GM23338 (cell line): ENCODE data around the gene STK24. TPM values are rescaled to one million over a fixed set of nuclear protein-coding genes. Genes with fewer than 3 reads are reported as not detected.
A peak's percentile ranks its signal among the peaks of the same experiment; 100 is the strongest.

Experiments used
- ATAC-seq: fragments of 200-7000 bp; cut with Tn5 transposase; 3 replicates; pipeline ENCODE4 v1.9.1; 2020
- DNase-seq: peaks from one replicate; pipeline ENCODE4 v3.0.0-alpha.2; 2015; ENCODE audit warnings: low spot score
- H2AFZ ChIP-seq: fragments of 200-600 bp; sonication (generic); 2 replicates; pipeline ENCODE4 v1.8.0; 2016; ENCODE audit warnings: antibody characterized with exemption, mild to moderate bottlenecking, moderate library complexity
- H3F3A ChIP-seq: fragments of 200-600 bp; sonication (generic); replicated peaks from 2 replicates; pipeline ENCODE4 v1.8.0; 2017; ENCODE audit warnings: antibody characterized with exemption, mixed run types, low read depth
- H3K27ac ChIP-seq: fragments of 200-600 bp; sonication (generic); 2 replicates; pipeline ENCODE4 v1.6.1; 2016; ENCODE audit warnings: low read depth
- H3K27me3 ChIP-seq: fragments of 200-600 bp; sonication (generic); 2 replicates; pipeline ENCODE4 v1.8.0; 2016; ENCODE audit warnings: mild to moderate bottlenecking, mixed run types, moderate library complexity; ENCODE audit not compliant: insufficient read depth
- H3K36me3 ChIP-seq: fragments of 200-600 bp; sonication (generic); 2 replicates; pipeline ENCODE4 v1.8.0; 2016; ENCODE audit warnings: mild to moderate bottlenecking; ENCODE audit not compliant: insufficient read depth
- H3K4me1 ChIP-seq: fragments of 200-600 bp; sonication (generic); 2 replicates; pipeline ENCODE4 v1.8.0; 2016; ENCODE audit warnings: mild to moderate bottlenecking, moderate library complexity; ENCODE audit not compliant: insufficient read depth
- H3K4me2 ChIP-seq: fragments of 200-600 bp; sonication (generic); 2 replicates; pipeline ENCODE4 v1.7.1; 2017; ENCODE audit warnings: mixed run types
- H3K4me3 ChIP-seq: fragments of 200-600 bp; sonication (generic); 2 replicates; pipeline ENCODE4 v1.6.1; 2016; ENCODE audit warnings: mixed run types
- H3K79me2 ChIP-seq: fragments of 200-600 bp; sonication (generic); replicated peaks from 2 replicates; pipeline ENCODE4 v1.8.0; 2017; ENCODE audit warnings: mild to moderate bottlenecking; ENCODE audit not compliant: insufficient read depth
- H3K9me2 ChIP-seq: fragments of 200-600 bp; sonication (generic); 2 replicates; pipeline ENCODE4 v1.8.0; 2017; ENCODE audit not compliant: insufficient read depth
- H4K20me1 ChIP-seq: fragments of 200-600 bp; sonication (generic); replicated peaks from 2 replicates; pipeline ENCODE4 v1.8.0; 2017; ENCODE audit warnings: mild to moderate bottlenecking; ENCODE audit not compliant: insufficient read depth
- H3K27ac Mint-ChIP-seq: 2 replicates; pipeline ENCODE4 v1.8.0; 2020; ENCODE audit warnings: inconsistent platforms, mild to moderate bottlenecking, moderate library complexity, mixed read lengths
- H3K27me3 Mint-ChIP-seq: 3 replicates; pipeline ENCODE4 v1.8.0; 2022; ENCODE audit warnings: low read depth, mild to moderate bottlenecking, moderate library complexity, mixed read lengths, inconsistent platforms; ENCODE audit not compliant: insufficient read depth, poor library complexity
- H3K36me3 Mint-ChIP-seq: 3 replicates; pipeline ENCODE4 v1.8.0; 2021; ENCODE audit warnings: low read depth, mild to moderate bottlenecking, inconsistent platforms, moderate library complexity, mixed read lengths
- H3K4me1 Mint-ChIP-seq: 3 replicates; pipeline ENCODE4 v1.8.0; 2020; ENCODE audit warnings: mild to moderate bottlenecking, inconsistent platforms, mixed read lengths
- H3K4me3 Mint-ChIP-seq: 3 replicates; pipeline ENCODE4 v1.8.0; 2021; ENCODE audit warnings: moderate library complexity, mild to moderate bottlenecking, inconsistent platforms, mixed read lengths
- H3K9me3 Mint-ChIP-seq: 3 replicates; pipeline ENCODE4 v1.8.0; 2020; ENCODE audit warnings: moderate library complexity, mild to moderate bottlenecking, inconsistent platforms, mixed read lengths
- EZH2 ChIP-seq: fragments of 200-600 bp; sonication (generic); IDR thresholded peaks from one replicate; pipeline ENCODE4 v1.8.0; 2017; ENCODE audit warnings: antibody characterized with exemption, mild to moderate bottlenecking, low read depth; ENCODE audit not compliant: unreplicated experiment
- EZH2phosphoT487 ChIP-seq: fragments of 200-600 bp; sonication (generic); IDR thresholded peaks from one replicate; pipeline ENCODE4 v1.8.1; 2018; ENCODE audit warnings: antibody characterized with exemption; ENCODE audit not compliant: unreplicated experiment
- JUNB ChIP-seq: IDR thresholded peaks from one replicate; pipeline ENCODE4 v1.6.1; 2016; ENCODE audit warnings: antibody characterized with exemption; ENCODE audit not compliant: unreplicated experiment
- POLR2AphosphoS5 ChIP-seq: IDR thresholded peaks from 2 replicates; pipeline ENCODE4 v1.6.1; 2016; ENCODE audit warnings: antibody characterized with exemption, low read depth
- ZNF114 ChIP-seq: fragments of 250-450 bp; sonication (Bioruptor Pico); IDR thresholded peaks from 2 replicates; pipeline ENCODE4 v1.5.0; 2020; ENCODE audit warnings: mild to moderate bottlenecking, moderate library complexity
- ZNF331 ChIP-seq: fragments of 250-450 bp; sonication (Bioruptor Pico); IDR thresholded peaks from 2 replicates; pipeline ENCODE4 v1.5.0; 2020; ENCODE audit warnings: low read depth, mild to moderate bottlenecking, moderate library complexity
- polyA plus RNA-seq: library from polyadenylated mRNA; unstranded; fragments of >200 nt; fragmentation: Nextera tagmentation; extraction: Ambion mirVana; gene quantifications from 2 replicates; pipeline ENCODE4 v1.2.1, GENCODE V29; 2016
- total RNA-seq: library from RNA; depleted of rRNA; stranded (reverse); fragments of >200 nt; shearing (Covaris generic); gene quantifications from 2 replicates; pipeline ENCODE4 v1.2.3, GENCODE V29; 2014
- TF ChIP-seq, protein P1 (sequence below), 2 experiments: fragments of 200-600 bp in 1 of 2; sonication (generic) in 1 of 2; conservative IDR thresholded peaks; 2 replicates each; pipeline versions ENCODE4 v1.5.1 to v1.6.1; 2016 to 2017; ENCODE audit warnings: antibody characterized with exemption in 2 of 2, low read depth in 2 of 2, mild to moderate bottlenecking in 2 of 2, moderate library complexity in 1 of 2
- TF ChIP-seq, protein P2 (sequence below): IDR thresholded peaks from one replicate; pipeline ENCODE4 v1.6.1; 2018; ENCODE audit warnings: antibody characterized with exemption; ENCODE audit not compliant: unreplicated experiment
- TF ChIP-seq, protein P3 (sequence below): fragments of 250-450 bp; sonication (Bioruptor Pico); IDR thresholded peaks from 2 replicates; pipeline ENCODE4 v1.5.0; 2020; ENCODE audit warnings: mild to moderate bottlenecking, moderate library complexity

Gene STK24
- total and polyA plus RNA-seq, 2 experiments from 2014 or later, result 56.5 to 144 TPM

DNA sequence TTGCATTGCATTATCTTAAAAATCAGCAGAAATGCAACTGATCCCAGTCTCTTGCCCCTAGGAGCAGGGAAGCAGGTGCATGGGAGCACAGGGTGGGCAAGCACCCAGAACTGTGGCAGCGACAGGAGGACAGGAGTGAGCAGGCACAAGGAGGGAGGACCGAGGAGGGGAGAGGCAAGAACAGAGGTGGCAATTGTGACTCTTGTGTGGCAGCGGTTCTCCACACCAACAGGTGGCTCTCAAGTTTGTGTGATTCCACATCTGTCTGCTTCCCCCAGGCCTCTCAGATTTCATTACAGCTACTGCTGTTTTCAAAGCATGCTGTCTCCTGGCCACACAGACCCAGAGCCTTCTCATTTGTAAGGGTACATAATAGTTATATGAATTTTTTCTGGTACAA is 108.5 kb downstream of the STK24 start:
- TF ChIP-seq, protein P1, sequence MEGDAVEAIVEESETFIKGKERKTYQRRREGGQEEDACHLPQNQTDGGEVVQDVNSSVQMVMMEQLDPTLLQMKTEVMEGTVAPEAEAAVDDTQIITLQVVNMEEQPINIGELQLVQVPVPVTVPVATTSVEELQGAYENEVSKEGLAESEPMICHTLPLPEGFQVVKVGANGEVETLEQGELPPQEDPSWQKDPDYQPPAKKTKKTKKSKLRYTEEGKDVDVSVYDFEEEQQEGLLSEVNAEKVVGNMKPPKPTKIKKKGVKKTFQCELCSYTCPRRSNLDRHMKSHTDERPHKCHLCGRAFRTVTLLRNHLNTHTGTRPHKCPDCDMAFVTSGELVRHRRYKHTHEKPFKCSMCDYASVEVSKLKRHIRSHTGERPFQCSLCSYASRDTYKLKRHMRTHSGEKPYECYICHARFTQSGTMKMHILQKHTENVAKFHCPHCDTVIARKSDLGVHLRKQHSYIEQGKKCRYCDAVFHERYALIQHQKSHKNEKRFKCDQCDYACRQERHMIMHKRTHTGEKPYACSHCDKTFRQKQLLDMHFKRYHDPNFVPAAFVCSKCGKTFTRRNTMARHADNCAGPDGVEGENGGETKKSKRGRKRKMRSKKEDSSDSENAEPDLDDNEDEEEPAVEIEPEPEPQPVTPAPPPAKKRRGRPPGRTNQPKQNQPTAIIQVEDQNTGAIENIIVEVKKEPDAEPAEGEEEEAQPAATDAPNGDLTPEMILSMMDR (conservative IDR thresholded peaks at IDR 0.05; ENCODE audit: low read depth in 2 of 2), result peak in 1 of 2 experiments; percentile 41; a peak in 2 of 4 replicates
- no peak for TF ChIP-seq EZH2phosphoT487
- Mint-ChIP-seq H3K4me1 (peaks cover 16% of the 10 kb centered on the region), H3K27ac (no peak overlapping the region), H3K4me3 (no peak overlapping the region), H3K27me3 (peaks cover 12% of the 10 kb centered on the region), H3K9me3 (no peaks in the 10 kb centered on the region), H3K36me3 (peaks cover 47% of the 10 kb centered on the region)
- no peak for ATAC-seq
- H3F3A ChIP-seq, result no peaks in the 10 kb centered on the region
- H3K9me2 ChIP-seq, result no peaks in the 10 kb centered on the region
- DNase-seq, result no peak
- no peak overlapping the region for H3K4me3 ChIP-seq
- peaks cover 25% of the 10 kb centered on the region for H4K20me1 ChIP-seq
- no peaks in the 10 kb centered on the region for H3K27me3 ChIP-seq
- H3K79me2 ChIP-seq, result peaks cover 62% of the 10 kb centered on the region
- H3K4me2 ChIP-seq, result no peak overlapping the region
- H3K27ac ChIP-seq, result no peak overlapping the region
- H3K4me1 ChIP-seq, result no peaks in the 10 kb centered on the region
- H3K36me3 ChIP-seq, result peaks cover 12% of the 10 kb centered on the region
- no peak overlapping the region for H2AFZ ChIP-seq

DNA sequence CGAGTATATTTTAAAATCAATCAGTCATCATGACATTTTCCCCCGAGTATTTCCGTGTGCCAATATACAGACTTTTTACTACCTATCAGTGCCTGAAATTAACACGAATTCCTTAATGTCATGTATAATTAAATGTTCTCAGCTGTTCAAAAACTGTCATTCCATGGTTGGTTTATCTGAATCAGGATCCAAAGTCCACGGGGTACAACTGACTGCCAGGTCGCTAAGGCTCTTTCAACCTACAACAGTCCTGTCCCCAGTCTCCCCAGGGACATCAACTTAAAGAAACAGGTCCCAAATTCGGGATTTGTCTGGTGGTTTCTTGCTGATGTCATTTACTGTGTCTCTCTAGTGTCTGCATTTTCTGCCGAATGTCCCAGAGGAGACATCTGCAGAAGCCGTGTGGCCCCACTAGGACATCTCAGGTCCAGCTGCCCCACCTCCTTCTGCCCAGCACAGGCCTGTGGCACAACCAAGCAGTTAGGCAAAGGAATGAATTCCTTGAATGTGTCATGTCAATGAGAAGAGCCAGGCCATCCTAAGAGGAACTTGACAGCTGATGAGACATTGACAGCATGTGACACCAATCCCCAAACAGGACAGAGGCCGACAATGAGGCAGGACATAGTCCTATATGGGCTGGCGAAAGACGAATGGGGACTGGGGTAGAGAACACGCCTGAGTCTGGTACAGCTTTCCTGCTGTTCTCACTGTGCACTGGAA is 109.5 kb downstream of the STK24 start:
- DNase-seq, result no peak
- Histone ChIP-seq H2AFZ (no peak overlapping the region), H3K4me2 (no peak overlapping the region), H3F3A (no peaks in the 10 kb centered on the region), H3K27ac (no peak overlapping the region), H3K36me3 (peaks cover 12% of the 10 kb centered on the region; the same call in 1 of the 2 replicates), H3K4me1 (no peaks in the 10 kb centered on the region), H4K20me1 (peaks cover 25% of the 10 kb centered on the region), H3K79me2 (peaks cover 61% of the 10 kb centered on the region), H3K9me2 (no peaks in the 10 kb centered on the region), H3K27me3 (no peaks in the 10 kb centered on the region), H3K4me3 (no peak overlapping the region)
- Mint-ChIP-seq H3K27ac (no peak overlapping the region; the same call in 1 of the 2 replicates), H3K36me3 (peaks cover 48% of the 10 kb centered on the region), H3K4me3 (no peak overlapping the region), H3K9me3 (no peaks in the 10 kb centered on the region), H3K4me1 (peaks cover 25% of the 10 kb centered on the region), H3K27me3 (peaks cover 12% of the 10 kb centered on the region)
- no peak for ATAC-seq
- no peak for TF ChIP-seq ZNF114 (CRISPR knock-in tag)
- TF ChIP-seq, protein P2, sequence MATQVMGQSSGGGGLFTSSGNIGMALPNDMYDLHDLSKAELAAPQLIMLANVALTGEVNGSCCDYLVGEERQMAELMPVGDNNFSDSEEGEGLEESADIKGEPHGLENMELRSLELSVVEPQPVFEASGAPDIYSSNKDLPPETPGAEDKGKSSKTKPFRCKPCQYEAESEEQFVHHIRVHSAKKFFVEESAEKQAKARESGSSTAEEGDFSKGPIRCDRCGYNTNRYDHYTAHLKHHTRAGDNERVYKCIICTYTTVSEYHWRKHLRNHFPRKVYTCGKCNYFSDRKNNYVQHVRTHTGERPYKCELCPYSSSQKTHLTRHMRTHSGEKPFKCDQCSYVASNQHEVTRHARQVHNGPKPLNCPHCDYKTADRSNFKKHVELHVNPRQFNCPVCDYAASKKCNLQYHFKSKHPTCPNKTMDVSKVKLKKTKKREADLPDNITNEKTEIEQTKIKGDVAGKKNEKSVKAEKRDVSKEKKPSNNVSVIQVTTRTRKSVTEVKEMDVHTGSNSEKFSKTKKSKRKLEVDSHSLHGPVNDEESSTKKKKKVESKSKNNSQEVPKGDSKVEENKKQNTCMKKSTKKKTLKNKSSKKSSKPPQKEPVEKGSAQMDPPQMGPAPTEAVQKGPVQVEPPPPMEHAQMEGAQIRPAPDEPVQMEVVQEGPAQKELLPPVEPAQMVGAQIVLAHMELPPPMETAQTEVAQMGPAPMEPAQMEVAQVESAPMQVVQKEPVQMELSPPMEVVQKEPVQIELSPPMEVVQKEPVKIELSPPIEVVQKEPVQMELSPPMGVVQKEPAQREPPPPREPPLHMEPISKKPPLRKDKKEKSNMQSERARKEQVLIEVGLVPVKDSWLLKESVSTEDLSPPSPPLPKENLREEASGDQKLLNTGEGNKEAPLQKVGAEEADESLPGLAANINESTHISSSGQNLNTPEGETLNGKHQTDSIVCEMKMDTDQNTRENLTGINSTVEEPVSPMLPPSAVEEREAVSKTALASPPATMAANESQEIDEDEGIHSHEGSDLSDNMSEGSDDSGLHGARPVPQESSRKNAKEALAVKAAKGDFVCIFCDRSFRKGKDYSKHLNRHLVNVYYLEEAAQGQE, result no peak
- TF ChIP-seq JUNB, result no peak
- no peak for TF ChIP-seq EZH2phosphoT487
- TF ChIP-seq EZH2, result no peak
- TF ChIP-seq POLR2AphosphoS5, result no peak
- no peak for TF ChIP-seq ZNF331
- TF ChIP-seq, protein P3, sequence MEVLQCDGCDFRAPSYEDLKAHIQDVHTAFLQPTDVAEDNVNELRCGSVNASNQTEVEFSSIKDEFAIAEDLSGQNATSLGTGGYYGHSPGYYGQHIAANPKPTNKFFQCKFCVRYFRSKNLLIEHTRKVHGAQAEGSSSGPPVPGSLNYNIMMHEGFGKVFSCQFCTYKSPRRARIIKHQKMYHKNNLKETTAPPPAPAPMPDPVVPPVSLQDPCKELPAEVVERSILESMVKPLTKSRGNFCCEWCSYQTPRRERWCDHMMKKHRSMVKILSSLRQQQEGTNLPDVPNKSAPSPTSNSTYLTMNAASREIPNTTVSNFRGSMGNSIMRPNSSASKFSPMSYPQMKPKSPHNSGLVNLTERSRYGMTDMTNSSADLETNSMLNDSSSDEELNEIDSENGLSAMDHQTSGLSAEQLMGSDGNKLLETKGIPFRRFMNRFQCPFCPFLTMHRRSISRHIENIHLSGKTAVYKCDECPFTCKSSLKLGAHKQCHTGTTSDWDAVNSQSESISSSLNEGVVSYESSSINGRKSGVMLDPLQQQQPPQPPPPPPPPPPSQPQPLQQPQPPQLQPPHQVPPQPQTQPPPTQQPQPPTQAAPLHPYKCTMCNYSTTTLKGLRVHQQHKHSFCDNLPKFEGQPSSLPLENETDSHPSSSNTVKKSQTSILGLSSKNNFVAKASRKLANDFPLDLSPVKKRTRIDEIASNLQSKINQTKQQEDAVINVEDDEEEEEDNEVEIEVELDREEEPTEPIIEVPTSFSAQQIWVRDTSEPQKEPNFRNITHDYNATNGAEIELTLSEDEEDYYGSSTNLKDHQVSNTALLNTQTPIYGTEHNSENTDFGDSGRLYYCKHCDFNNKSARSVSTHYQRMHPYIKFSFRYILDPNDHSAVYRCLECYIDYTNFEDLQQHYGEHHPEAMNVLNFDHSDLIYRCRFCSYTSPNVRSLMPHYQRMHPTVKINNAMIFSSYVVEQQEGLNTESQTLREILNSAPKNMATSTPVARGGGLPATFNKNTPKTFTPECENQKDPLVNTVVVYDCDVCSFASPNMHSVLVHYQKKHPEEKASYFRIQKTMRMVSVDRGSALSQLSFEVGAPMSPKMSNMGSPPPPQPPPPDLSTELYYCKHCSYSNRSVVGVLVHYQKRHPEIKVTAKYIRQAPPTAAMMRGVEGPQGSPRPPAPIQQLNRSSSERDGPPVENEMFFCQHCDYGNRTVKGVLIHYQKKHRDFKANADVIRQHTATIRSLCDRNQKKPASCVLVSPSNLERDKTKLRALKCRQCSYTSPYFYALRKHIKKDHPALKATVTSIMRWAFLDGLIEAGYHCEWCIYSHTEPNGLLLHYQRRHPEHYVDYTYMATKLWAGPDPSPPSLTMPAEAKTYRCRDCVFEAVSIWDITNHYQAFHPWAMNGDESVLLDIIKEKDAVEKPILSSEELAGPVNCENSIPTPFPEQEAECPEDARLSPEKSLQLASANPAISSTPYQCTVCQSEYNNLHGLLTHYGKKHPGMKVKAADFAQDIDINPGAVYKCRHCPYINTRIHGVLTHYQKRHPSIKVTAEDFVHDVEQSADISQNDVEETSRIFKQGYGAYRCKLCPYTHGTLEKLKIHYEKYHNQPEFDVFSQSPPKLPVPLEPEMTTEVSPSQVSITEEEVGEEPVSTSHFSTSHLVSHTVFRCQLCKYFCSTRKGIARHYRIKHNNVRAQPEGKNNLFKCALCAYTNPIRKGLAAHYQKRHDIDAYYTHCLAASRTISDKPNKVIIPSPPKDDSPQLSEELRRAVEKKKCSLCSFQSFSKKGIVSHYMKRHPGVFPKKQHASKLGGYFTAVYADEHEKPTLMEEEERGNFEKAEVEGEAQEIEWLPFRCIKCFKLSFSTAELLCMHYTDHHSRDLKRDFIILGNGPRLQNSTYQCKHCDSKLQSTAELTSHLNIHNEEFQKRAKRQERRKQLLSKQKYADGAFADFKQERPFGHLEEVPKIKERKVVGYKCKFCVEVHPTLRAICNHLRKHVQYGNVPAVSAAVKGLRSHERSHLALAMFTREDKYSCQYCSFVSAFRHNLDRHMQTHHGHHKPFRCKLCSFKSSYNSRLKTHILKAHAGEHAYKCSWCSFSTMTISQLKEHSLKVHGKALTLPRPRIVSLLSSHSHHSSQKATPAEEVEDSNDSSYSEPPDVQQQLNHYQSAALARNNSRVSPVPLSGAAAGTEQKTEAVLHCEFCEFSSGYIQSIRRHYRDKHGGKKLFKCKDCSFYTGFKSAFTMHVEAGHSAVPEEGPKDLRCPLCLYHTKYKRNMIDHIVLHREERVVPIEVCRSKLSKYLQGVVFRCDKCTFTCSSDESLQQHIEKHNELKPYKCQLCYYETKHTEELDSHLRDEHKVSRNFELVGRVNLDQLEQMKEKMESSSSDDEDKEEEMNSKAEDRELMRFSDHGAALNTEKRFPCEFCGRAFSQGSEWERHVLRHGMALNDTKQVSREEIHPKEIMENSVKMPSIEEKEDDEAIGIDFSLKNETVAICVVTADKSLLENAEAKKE (CRISPR knock-in tag), result no peak
